Kasumi-1 (cell line): ENCODE results near the gene MRM2.

ENCODE experiments used
- DNase-seq, 2 experiments: peaks; one replicate each; lab custom pipeline; 2025; lab: John Stamatoyannopoulos, UW

MRM2 gene

GRCh38 chr7:2266911-2267310 is 24.9 kb upstream of the MRM2 start:
- no peak for DNase-seq

DNA sequence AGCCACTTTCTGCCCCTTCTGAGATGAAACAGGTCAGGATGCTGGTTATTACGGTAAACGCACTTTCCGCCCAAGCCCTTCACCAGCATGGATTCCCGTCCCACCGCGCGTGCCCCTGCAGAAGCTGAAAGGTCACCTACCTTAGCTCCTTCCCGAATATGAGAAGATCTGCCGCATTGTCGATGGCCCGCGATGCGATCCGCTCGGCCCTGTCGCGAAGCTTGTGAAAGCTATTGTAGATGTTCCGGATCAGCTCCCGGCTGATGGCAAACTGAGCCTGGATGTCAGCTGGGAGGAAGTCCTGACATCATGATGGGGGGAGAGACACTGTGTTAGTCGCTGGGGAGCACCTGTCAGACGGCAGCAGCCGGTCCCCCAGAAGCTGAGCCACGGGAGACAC is 22.2 kb upstream of the MRM2 start:
- no peak for DNase-seq

DNA sequence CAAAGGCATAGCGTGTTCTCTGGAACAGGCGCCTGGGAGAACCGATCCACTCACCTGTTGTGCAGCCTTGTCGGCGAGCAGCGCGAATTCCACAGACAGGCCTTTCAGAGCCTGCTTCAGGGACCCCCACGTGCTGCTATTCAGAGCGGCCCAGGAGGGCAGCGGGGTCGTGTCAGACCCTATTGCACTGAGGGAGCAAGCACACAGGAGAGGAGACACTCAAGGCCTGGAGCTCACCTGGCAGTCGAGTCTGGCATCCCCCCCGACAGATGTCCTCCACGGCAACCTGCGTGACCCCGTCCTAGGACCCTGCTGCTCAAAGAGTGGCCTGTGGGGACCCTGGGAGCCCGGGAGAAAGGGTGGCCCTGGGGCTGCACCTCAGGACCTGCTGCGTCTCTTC is 21.2 kb upstream of the MRM2 start:
- no peak for DNase-seq

DNA sequence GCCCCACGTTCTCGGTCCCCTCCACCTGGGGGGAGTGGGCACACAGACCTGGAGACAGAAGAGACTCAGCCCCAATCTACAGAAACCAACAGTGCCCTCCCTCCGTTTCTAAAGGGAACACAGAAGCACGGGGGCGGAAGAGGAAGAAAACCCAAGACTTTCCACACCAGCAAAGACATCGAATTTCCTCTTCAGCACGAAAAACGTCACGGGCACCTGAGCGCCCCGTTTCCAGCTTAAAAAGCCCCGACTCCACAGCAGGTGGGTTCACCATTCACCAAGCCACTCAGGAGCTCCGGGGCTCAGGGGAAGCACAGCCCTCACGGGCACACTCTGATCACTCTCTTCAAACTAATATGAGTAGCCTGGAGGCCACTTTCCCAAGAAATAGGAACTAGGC is 19.6 kb upstream of the MRM2 start:
- DNase-seq, result peak; percentile 14 to 21

- DNase-seq, result no peak
Measured at GRCh38 chr7:2260820-2261219, 18.8 kb upstream of the MRM2 start.

- no peak for DNase-seq
Measured at GRCh38 chr7:2259480-2259879, 17.5 kb upstream of the MRM2 start.

DNA sequence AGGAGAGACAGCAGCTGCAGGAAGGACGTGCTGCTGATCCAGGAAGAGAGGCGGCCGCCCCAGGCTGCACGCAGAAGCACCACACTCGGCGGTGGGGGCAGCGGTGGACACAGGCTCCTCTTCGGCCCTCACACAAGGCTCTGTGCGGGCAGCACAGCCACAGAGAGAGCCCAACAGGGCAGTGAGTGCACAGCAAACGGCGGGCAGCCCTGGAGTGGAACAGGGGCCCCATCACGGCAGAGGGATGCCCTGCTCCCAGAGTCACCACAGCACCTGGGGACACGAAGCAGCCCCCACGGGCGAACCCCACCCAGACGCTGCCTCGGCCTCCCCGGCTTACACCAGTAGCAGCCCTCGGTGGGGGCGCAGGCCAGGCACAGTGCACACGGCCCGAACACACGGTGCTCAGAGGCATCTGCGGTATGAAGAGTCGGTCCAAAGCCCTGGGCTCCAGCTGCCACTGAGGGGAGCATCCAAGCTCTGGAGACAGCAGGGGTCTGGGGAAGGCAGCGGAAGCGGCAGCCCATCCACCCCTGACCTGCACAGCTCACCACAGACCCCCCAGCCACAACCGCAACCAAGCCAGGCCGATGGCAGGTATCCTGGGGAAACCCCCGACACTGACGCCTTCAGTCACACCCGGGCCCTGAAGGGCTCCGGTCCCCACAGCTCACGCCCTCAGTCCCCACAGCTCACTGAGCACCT is 16.8 kb upstream of the MRM2 start:
- DNase-seq, result no peak

DNA sequence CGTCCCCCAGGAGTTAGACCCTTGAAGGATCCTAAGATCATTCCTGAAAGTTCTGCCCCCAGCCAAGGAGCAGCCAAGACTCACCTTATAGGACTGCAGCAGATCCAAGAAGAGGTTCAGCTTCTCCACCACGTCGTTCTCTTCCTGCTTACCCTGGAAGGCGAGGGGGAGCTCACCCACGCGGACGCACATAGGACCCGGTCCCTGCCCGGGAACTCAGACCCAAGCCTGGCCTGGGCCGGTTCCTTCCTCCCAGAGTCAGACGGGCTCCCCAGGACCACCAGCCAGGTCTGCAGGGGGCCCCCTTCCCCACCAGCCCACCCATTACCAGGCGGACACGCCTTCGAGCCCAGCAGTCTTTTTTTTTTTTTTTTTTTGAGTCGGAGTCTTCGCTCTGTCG is 15.6 kb upstream of the MRM2 start:
- DNase-seq, result no peak

- DNase-seq, result no peak
Measured at GRCh38 chr7:2257046-2257551, 15.1 kb upstream of the MRM2 start.

DNA sequence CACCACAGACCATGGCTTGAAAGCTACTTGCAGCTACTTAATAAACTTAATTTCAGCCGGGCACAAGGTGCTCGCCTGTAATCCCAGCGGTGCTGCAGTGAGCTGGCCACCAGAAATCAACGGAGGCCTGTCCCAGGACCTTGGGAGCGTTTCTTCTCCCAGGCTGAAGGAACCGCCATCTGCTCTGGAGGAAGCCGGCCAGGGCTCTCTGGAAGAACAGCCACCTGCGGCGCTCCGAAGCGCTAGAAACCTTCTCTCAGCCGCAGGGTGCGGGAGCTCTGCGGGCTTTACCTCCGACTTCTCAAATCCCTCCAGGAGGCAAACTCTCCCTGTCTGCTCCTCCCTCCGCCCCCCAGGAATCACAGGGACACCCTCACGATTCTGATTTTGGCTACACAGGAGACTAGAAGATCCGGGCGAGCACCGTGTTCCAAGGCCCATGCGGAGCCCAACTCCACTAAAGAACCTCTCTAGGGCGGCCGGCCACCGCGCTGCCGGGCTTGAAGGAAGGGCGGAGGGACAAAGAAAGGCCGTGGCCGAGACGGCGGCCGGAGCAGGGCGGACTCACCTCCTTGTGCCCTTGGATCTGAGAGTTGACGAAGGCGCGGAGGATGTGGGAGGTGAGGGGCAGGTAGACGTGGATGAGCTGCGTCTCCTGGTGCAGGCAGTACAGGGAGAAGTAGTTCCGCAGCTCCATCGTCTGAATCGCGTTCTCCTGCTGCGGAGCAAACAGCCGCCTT is 14.5 kb upstream of the MRM2 start:
- no peak for DNase-seq

DNA sequence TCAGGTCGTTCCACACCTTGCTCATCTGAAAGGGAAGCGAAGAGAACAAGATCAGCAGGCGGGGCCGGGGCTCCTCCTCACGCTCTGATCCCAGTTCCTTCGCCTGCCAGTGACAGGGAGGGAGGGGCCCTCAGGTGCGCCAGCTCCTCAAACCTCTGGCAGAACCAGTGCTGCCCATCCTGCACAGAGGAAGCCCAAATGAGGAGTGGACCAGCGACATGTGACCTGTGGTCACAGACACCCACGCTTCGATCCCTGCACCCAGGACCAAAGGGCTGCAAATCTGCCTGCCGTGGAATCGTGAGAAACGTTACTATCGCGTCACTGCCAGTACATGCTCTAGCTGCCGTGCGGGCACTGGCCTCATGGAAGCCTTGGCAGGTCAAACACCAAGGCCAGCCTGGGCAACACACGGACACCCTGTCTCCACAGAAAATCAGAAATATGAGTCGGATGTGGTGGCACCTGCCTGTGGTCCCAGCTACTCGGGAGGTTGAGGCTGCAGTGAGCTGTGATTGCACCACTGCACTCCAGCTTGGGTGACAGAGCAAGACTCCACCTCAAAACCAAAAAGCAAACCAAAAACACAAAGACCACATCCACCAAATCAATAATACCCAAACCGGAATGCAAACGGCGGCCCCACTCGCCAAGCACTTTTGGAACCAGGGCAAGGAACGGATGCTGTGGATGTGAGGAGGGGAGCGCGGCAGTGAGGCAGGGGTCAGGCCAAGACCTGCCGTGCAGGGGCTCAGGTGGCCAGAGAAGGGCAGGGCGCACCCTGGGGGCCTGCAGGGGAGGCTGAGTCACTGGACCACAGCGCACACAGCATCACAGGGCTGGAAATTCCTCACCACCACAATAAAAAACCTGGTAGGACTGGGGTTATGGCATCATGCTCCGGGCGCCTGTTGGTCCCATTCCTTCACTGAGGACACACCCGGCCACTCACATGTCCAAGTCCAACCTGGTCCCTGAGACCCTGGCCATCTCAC is 13.4 kb upstream of the MRM2 start:
- no peak for DNase-seq

GRCh38 chr7:2254429-2255144 is 12.6 kb upstream of the MRM2 start:
- DNase-seq, result no peak

DNA sequence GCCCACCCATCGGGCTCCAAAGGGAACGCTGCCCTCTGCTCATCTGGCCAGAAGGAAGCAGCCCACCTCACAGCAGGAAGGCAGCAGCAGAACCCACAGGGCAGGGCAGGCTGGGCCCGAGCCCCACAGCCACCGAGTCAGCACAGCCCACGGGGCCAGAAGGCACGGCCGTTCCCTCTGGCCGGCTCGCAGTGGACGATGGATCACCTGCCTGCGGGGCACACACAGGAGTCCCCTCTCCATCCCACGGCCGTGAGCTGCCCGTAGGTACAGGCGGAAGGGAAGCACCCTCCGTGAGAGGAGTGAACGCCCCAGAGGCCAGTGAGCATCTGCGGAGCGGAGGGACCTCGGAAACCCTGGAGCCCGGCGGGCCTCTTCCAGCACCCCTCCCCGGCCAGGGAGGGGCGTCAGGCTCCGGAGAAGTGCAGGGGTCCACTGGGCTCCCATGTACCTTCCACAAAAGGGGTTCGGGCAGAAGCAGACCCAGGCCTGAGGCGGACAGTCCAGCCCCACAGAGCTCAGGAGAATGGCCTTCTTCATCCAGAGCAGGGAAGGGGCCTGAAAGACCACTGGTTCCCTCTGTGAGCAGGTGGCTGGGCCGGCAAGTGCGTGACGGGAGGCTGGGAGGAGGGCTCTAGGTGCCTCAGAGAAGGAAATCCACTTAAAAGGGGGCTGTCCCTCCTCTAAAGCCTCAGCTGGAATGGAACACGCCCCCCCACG is 11.7 kb upstream of the MRM2 start:
- DNase-seq, result no peak

- no peak for DNase-seq
Measured at GRCh38 chr7:2253021-2253420, 11.0 kb upstream of the MRM2 start.

- DNase-seq, result no peak
Measured at GRCh38 chr7:2251841-2252771, 10.1 kb upstream of the MRM2 start.

- no peak for DNase-seq
Measured at GRCh38 chr7:2251381-2251780, 9.4 kb upstream of the MRM2 start.

- no peak for DNase-seq
Measured at GRCh38 chr7:2249744-2250323, 7.8 kb upstream of the MRM2 start.

DNA sequence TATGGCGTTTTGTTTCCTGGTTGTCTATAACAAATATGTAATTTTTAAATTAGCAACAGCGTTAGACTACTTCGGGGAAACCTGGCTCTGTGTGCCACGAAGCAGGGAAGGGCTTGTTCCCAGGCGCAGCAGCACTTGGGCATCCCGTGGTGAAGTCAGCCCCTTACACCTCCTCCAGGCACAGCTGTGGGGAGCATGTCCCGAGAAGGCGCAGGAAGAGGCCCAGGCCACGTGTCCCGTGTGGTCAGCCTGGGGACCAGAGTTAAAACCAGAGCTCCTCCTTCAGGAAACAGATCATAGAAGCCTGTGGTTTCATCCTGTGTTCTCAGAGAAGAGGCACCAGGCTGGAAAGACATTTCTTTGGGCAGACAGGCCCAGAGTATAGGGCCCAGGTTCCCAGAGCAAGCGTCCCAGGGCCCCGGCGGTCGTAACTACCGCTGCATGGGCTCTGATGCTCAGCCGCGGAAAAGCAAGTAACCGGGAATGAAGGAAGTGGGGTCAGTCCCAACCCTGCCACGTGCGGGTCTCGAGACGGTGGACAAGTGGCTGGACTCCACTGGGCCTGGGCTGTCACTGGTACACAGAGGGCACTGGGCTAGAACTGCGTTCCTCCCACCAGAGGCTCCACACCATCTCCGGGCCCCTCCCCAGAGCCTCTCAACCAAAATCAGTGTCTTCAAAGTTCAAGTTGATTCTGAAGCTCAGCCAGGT is 7.1 kb upstream of the MRM2 start:
- peak; percentile 80 to 84 for DNase-seq
